ENCODE results near the gene CSMD2.

DNA sequence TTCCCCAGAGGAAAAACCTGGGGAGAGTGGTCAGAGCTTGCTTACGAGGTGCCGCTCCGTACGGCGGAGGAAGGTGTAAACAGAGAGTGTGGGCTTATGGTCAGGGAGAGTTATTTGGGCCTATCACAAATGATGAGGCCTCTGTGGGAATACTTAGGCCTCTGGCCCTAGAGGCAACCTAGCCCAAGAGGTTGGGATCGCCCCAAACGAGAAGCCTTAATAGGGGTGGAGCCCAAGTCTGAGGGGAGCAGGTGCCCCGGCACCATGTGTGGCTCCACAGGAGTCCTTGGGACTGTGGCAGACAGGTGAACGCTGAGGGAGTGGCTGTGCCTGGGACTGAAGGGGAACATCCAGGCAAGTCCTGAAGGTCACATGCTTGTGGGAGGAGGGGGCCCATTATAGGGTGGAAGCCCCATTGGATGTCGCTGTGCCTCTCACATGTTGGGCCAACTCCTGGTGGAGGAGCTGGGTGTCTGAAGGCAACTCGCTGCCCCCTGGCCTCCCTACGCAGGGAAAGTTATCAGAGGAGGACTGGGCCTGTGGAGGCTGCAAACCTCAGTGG, 557.5 kb downstream of the CSMD2 start:
- TF ChIP-seq, protein P1, sequence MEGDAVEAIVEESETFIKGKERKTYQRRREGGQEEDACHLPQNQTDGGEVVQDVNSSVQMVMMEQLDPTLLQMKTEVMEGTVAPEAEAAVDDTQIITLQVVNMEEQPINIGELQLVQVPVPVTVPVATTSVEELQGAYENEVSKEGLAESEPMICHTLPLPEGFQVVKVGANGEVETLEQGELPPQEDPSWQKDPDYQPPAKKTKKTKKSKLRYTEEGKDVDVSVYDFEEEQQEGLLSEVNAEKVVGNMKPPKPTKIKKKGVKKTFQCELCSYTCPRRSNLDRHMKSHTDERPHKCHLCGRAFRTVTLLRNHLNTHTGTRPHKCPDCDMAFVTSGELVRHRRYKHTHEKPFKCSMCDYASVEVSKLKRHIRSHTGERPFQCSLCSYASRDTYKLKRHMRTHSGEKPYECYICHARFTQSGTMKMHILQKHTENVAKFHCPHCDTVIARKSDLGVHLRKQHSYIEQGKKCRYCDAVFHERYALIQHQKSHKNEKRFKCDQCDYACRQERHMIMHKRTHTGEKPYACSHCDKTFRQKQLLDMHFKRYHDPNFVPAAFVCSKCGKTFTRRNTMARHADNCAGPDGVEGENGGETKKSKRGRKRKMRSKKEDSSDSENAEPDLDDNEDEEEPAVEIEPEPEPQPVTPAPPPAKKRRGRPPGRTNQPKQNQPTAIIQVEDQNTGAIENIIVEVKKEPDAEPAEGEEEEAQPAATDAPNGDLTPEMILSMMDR (IDR thresholded peaks at IDR 0.05; ENCODE audit: insufficient read depth, low read length, poor library complexity, severe bottlenecking) = no peak
- TF ChIP-seq EZH2phosphoT487 (conservative IDR thresholded peaks at IDR 0.05; ENCODE audit: low read length) = no peak
